ENCODE data around the gene HSD11B2.

- TF ChIP-seq YY1 (IDR thresholded peaks at IDR 0.05; ENCODE audit: insufficient read depth, insufficient read length) (no peak), ZNF274 (IDR thresholded peaks at IDR 0.05; ENCODE audit: low read depth, low read length) (no peak), SUZ12 (IDR thresholded peaks at IDR 0.05; ENCODE audit: extremely low read depth, insufficient read depth, insufficient read length) (no peak)
These were observed 27.3 kb downstream of the HSD11B2 start for GRCh38 chr16:67458121-67458641.

Measured in NT2/D1 (cell line).